Esophagus muscularis mucosa (tissue), 3 donors: ENCODE results near the gene IL1RL2.

ENCODE experiments used
- POLR2A ChIP-seq: fragments of 450-650 bp; IDR thresholded peaks from one replicate; pipeline ENCODE4 v1.6.1; 2017; ENCODE audit warnings: antibody characterized with exemption, moderate library complexity, mild to moderate bottlenecking, low read depth
- POLR2AphosphoS5 ChIP-seq, 2 donors: sonication (generic); formaldehyde crosslinking; IDR thresholded peaks; one replicate each; pipeline ENCODE4 v1.6.1; 2017; ENCODE audit warnings: antibody characterized with exemption in 2 of 2
- TF ChIP-seq, protein P1 (sequence below), 3 experiments: fragments of 200-600 bp in 2 of 3; fragments of 450-650 bp in 1 of 3; sonication (generic) in 2 of 3; IDR thresholded peaks; one replicate each; pipeline ENCODE4 v1.5.1; 2017 to 2019; ENCODE audit warnings: antibody characterized with exemption in 3 of 3, mild to moderate bottlenecking in 2 of 3, moderate library complexity in 1 of 3

DNA sequence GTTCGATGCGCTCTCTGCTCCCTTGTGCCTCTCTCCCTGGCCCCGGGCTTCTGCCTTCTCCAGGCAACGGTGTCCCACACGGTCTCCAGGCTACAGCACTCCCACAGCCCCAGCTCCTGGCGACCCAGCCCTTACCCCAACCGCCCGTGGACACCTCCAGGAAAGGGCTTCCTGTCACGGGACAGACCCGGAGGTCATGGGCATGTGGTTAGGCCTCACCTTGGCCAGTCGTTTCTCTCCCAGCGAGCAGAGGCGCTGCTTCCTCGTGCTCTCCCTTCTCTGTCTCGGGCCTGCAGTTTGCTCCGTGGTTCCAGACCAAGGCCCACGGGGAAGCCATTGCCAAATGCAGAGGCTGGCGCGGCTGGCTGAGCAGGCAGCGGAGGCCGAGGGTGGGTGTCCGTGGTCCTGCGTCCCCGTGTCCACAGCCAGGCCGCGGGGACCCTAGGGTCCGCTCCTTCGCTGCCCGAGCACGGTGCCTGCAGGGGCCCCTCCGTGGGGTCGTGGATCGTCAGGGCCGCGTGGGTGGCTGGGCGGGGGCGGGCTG, 63.5 kb downstream of the IL1RL2 start:
- TF ChIP-seq POLR2A (no peak), POLR2AphosphoS5 (IDR thresholded peaks at IDR 0.05) (no peak)
- TF ChIP-seq, protein P1, sequence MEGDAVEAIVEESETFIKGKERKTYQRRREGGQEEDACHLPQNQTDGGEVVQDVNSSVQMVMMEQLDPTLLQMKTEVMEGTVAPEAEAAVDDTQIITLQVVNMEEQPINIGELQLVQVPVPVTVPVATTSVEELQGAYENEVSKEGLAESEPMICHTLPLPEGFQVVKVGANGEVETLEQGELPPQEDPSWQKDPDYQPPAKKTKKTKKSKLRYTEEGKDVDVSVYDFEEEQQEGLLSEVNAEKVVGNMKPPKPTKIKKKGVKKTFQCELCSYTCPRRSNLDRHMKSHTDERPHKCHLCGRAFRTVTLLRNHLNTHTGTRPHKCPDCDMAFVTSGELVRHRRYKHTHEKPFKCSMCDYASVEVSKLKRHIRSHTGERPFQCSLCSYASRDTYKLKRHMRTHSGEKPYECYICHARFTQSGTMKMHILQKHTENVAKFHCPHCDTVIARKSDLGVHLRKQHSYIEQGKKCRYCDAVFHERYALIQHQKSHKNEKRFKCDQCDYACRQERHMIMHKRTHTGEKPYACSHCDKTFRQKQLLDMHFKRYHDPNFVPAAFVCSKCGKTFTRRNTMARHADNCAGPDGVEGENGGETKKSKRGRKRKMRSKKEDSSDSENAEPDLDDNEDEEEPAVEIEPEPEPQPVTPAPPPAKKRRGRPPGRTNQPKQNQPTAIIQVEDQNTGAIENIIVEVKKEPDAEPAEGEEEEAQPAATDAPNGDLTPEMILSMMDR (IDR thresholded peaks at IDR 0.05), result no peak
